Hippocampal formation (tissue), 2 donors: Measurements from ENCODE around the gene ETV3.
A peak's percentile ranks its signal among the peaks of the same experiment; 100 is the strongest.
"Not testable (repeated sequence)": the region's sequence is repeated elsewhere in the genome, so short reads cannot be mapped to it uniquely, and the experiment has no call there.

Source experiments
- DNase-seq, 2 donors: peaks; one replicate each; lab custom pipeline; 2025; lab: John Stamatoyannopoulos, UW

ETV3 gene

GRCh38 chr1:157138220-157139051 is at the start of gene ETV3:
ETV3 (minus strand) TSS chr1:157138395; CDS start chr1:157136352, 2,043 bp downstream.
- DNase-seq: peak; percentile 75 to 79

- DNase-seq: no peak
These were observed 48.2 kb upstream of the ETV3 start for GRCh38 chr1:157186281-157186992.

- no peak for DNase-seq
These were observed 45.7 kb upstream of the ETV3 start for GRCh38 chr1:157183870-157184269.

GRCh38 chr1:157182371-157182770 is 44.2 kb upstream of the ETV3 start:
- DNase-seq: not testable (repeated sequence)

- DNase-seq: no peak
These were observed 43.6 kb upstream of the ETV3 start for GRCh38 chr1:157181790-157182189.

GRCh38 chr1:157181258-157181657 is 43.1 kb upstream of the ETV3 start:
- DNase-seq: no peak

GRCh38 chr1:157178490-157178889 is 40.3 kb upstream of the ETV3 start:
- no peak for DNase-seq

GRCh38 chr1:157177733-157178394 is 39.7 kb upstream of the ETV3 start:
- no peak for DNase-seq

- no peak for DNase-seq
These were observed 38.5 kb upstream of the ETV3 start for GRCh38 chr1:157176591-157177121.

- DNase-seq: no peak
These were observed 37.8 kb upstream of the ETV3 start for GRCh38 chr1:157176016-157176415.

- DNase-seq: no peak
These were observed 35.8 kb upstream of the ETV3 start for GRCh38 chr1:157173900-157174410.

- not testable (repeated sequence) for DNase-seq
These were observed 35.0 kb upstream of the ETV3 start for GRCh38 chr1:157173241-157173640.

GRCh38 chr1:157172591-157172990 is 34.4 kb upstream of the ETV3 start:
- DNase-seq: not testable (repeated sequence)

GRCh38 chr1:157171903-157172503 is 33.8 kb upstream of the ETV3 start:
- not testable (repeated sequence) for DNase-seq

GRCh38 chr1:157170677-157171515 is 32.7 kb upstream of the ETV3 start:
- DNase-seq: no peak

- peak in 1 of 2 donors; percentile 5 for DNase-seq
These were observed 29.8 kb upstream of the ETV3 start for GRCh38 chr1:157168015-157168414.

- no peak for DNase-seq
These were observed 29.2 kb upstream of the ETV3 start for GRCh38 chr1:157167437-157167836.

GRCh38 chr1:157166590-157166989 is 28.4 kb upstream of the ETV3 start:
- DNase-seq: no peak

- DNase-seq: peak in 1 of 2 donors; percentile 56
These were observed 25.3 kb upstream of the ETV3 start for GRCh38 chr1:157163273-157164127.

- DNase-seq: no peak
These were observed 24.1 kb upstream of the ETV3 start for GRCh38 chr1:157162345-157162744.
